GM19193 (cell line): ENCODE results near the gene UBL3.

Experiments
- POLR2A ChIP-seq: IDR thresholded peaks from 4 replicates; pipeline ENCODE4 v1.6.1; 2011; ENCODE audit not compliant: insufficient read depth, insufficient read length; ENCODE audit errors: extremely low read depth

Gene UBL3

GRCh38 chr13:29722415-29722814, 128.0 kb downstream of the UBL3 start:
- no peak for TF ChIP-seq POLR2A

GRCh38 chr13:29721766-29722165, 128.7 kb downstream of the UBL3 start:
- TF ChIP-seq POLR2A, result no peak

GRCh38 chr13:29718694-29719093, 131.7 kb downstream of the UBL3 start:
- TF ChIP-seq POLR2A, result no peak

- TF ChIP-seq POLR2A, result no peak
Observed at GRCh38 chr13:29716493-29716892, 133.9 kb downstream of the UBL3 start.
